ENCODE data around the gene RCAN2. TPM values are rescaled to one million over a fixed set of nuclear protein-coding genes. Genes with fewer than 3 reads are reported as not detected.

The RCAN2 gene
- total and polyA plus RNA-seq, 10 donors = 2.4 to 15.7 (median 7.2) TPM

GRCh38 chr6:46395530-46395929 is 95.7 kb downstream of the RCAN2 start:
- H3K27ac ChIP-seq = no peak overlapping the region
- 71 to 85% (median 83%) methylated on average over 4 of the region's 4 CpGs for WGBS, 5 donors
- H3K4me3 ChIP-seq = no peak overlapping the region
- TF ChIP-seq CTCF (IDR thresholded peaks at IDR 0.05 in 8 of 11, conservative IDR thresholded peaks at IDR 0.05 in 3 of 11) = no peak
- no peak for TF ChIP-seq POLR2AphosphoS5 (IDR thresholded peaks at IDR 0.05)
- TF ChIP-seq POLR2A (IDR thresholded peaks at IDR 0.05) = no peak
- H3K4me1 ChIP-seq = no peaks in the 10 kb centered on the region
- peaks cover 0 to 4% (median 0%) of the 10 kb centered on the region in 8 donors for H3K9me3 ChIP-seq
- no peak for DNase-seq
- no peaks in the 10 kb centered on the region for H3K36me3 ChIP-seq
- H3K27me3 ChIP-seq (replicated peaks in 1 of 7) = no peaks in the 10 kb centered on the region
- intact Hi-C loops (cut with DNase I; ENCODE audit: low total_unique reads) = no loop called here

- no peak overlapping the region for H3K4me3 ChIP-seq
- no peaks in the 10 kb centered on the region for H3K4me1 ChIP-seq
- no peak for DNase-seq
- H3K27me3 ChIP-seq (replicated peaks in 1 of 7) = no peaks in the 10 kb centered on the region
- TF ChIP-seq POLR2AphosphoS5 (IDR thresholded peaks at IDR 0.05) = no peak
- TF ChIP-seq POLR2A (IDR thresholded peaks at IDR 0.05) = no peak
- no peak for TF ChIP-seq CTCF (IDR thresholded peaks at IDR 0.05 in 8 of 11, conservative IDR thresholded peaks at IDR 0.05 in 3 of 11)
- intact Hi-C loops (cut with DNase I; ENCODE audit: low total_unique reads) = no loop called here
- H3K36me3 ChIP-seq = no peaks in the 10 kb centered on the region
- peaks cover 0 to 4% (median 0%) of the 10 kb centered on the region in 8 donors for H3K9me3 ChIP-seq
- H3K27ac ChIP-seq = no peak overlapping the region
- 85 to 95% (median 90%) methylated on average over 5 of the region's 5 CpGs for WGBS, 5 donors
Observed at GRCh38 chr6:46393940-46394337, 97.3 kb downstream of the RCAN2 start.

GRCh38 chr6:46393161-46393939 is 97.9 kb downstream of the RCAN2 start:
- H3K36me3 ChIP-seq = no peaks in the 10 kb centered on the region
- no peak overlapping the region for H3K4me3 ChIP-seq
- H3K27me3 ChIP-seq (replicated peaks in 1 of 7) = no peaks in the 10 kb centered on the region
- no peaks in the 10 kb centered on the region for H3K4me1 ChIP-seq
- H3K9me3 ChIP-seq = peaks cover 0 to 4% (median 0%) of the 10 kb centered on the region in 8 donors
- WGBS, 5 donors = 81 to 95% (median 93%) methylated on average over 2 of the region's 2 CpGs
- DNase-seq = no peak
- intact Hi-C loops (cut with DNase I; ENCODE audit: low total_unique reads) = no loop called here
- H3K27ac ChIP-seq = no peak overlapping the region
- no peak for TF ChIP-seq POLR2A (IDR thresholded peaks at IDR 0.05)

- intact Hi-C loops (cut with DNase I; ENCODE audit: low total_unique reads) = no loop called here
- 79 to 91% (median 88%) methylated on average over 1 of the region's 1 CpG for WGBS, 5 donors
- H3K4me3 ChIP-seq = no peak overlapping the region
Observed at GRCh38 chr6:46392294-46392693, 99.0 kb downstream of the RCAN2 start.

More at GRCh38 chr6:46392294-46392693, 99.0 kb downstream of the RCAN2 start:
- Histone ChIP-seq H3K4me1 (no peaks in the 10 kb centered on the region), H3K27ac (no peak overlapping the region), H3K9me3 (peaks cover 0 to 8% (median 0%) of the 10 kb centered on the region in 8 donors), H3K36me3 (no peaks in the 10 kb centered on the region), H3K27me3 (replicated peaks in 1 of 7) (no peaks in the 10 kb centered on the region)
- no peak for DNase-seq
- TF ChIP-seq CTCF (IDR thresholded peaks at IDR 0.05 in 8 of 11, conservative IDR thresholded peaks at IDR 0.05 in 3 of 11) (no peak), POLR2AphosphoS5 (IDR thresholded peaks at IDR 0.05) (no peak), POLR2A (IDR thresholded peaks at IDR 0.05) (no peak)
